Liver (tissue), 9 donors: ENCODE measurements around the gene PCBP2. TPM values are rescaled to one million over a fixed set of nuclear protein-coding genes. Genes with fewer than 3 reads are reported as not detected.

ENCODE experiments used
- DNase-seq: peaks from one replicate; pipeline ENCODE4 v3.0.0-alpha.2; 2017; ENCODE audit warnings: low spot score
- H3K27ac ChIP-seq, 2 donors: one replicate each; pipeline ENCODE4 v1.7.0; 2013; ENCODE audit warnings: inconsistent platforms in 2 of 2, low read length in 2 of 2, control low read depth in 1 of 2, low read depth in 1 of 2, mild to moderate bottlenecking in 1 of 2
- H3K27me3 ChIP-seq, 4 donors: one replicate each; pipeline versions ENCODE4 v1.6.1 to v1.7.0; 2013; ENCODE audit warnings: low read length in 3 of 4, inconsistent platforms in 1 of 4, mild to moderate bottlenecking in 1 of 4, moderate library complexity in 1 of 4; ENCODE audit not compliant: control insufficient read depth in 4 of 4, insufficient read depth in 4 of 4
- H3K36me3 ChIP-seq, 4 donors: one replicate each; pipeline versions ENCODE4 v1.6.1 to v1.7.0; 2013; ENCODE audit warnings: low read length in 3 of 4, mild to moderate bottlenecking in 3 of 4, low read depth in 1 of 4, moderate library complexity in 1 of 4; ENCODE audit not compliant: control insufficient read depth in 4 of 4, insufficient read depth in 3 of 4
- H3K4me1 ChIP-seq, 4 donors: one replicate each; pipeline versions ENCODE4 v1.6.1 to v1.7.0; 2013; ENCODE audit warnings: low read length in 3 of 4, mild to moderate bottlenecking in 3 of 4, moderate library complexity in 1 of 4; ENCODE audit not compliant: control insufficient read depth in 4 of 4, insufficient read depth in 4 of 4
- H3K4me3 ChIP-seq, 3 donors: one replicate each; pipeline versions ENCODE4 v1.6.1 to v1.7.0; 2013; ENCODE audit warnings: low read length in 3 of 3, control low read depth in 1 of 3, low read depth in 1 of 3, mild to moderate bottlenecking in 1 of 3
- H3K9ac ChIP-seq, 2 donors: one replicate each; pipeline ENCODE4 v1.7.0; 2013; ENCODE audit warnings: low read length in 2 of 2, mild to moderate bottlenecking in 2 of 2, moderate library complexity in 2 of 2, control low read depth in 1 of 2, low read depth in 1 of 2
- H3K9me3 ChIP-seq, 4 donors: one replicate each; pipeline versions ENCODE4 v1.6.1 to v1.7.0; 2013; ENCODE audit warnings: low read length in 3 of 4; ENCODE audit not compliant: control insufficient read depth in 4 of 4
- ATF3 ChIP-seq: IDR thresholded peaks from 2 replicates; pipeline ENCODE4 v1.6.1; 2016; ENCODE audit warnings: antibody characterized with exemption
- CTCF ChIP-seq: fragments of 150-350 bp; IDR thresholded peaks from 2 replicates; pipeline ENCODE4 v1.5.1; 2017; ENCODE audit warnings: improper control_type of control experiment, low read depth, low read length; ENCODE audit not compliant: missing input control
- EGR1 ChIP-seq, 2 donors: IDR thresholded peaks; 2 replicates each; pipeline ENCODE4 v1.6.1; 2016 to 2018; ENCODE audit warnings: antibody characterized with exemption in 2 of 2, low read depth in 2 of 2
- FOXA1 ChIP-seq: IDR thresholded peaks from 2 replicates; pipeline ENCODE4 v1.6.1; 2016; ENCODE audit warnings: antibody characterized with exemption
- FOXA2 ChIP-seq: IDR thresholded peaks from 2 replicates; pipeline ENCODE4 v1.6.1; 2016; ENCODE audit warnings: antibody characterized with exemption
- GABPA ChIP-seq, 2 donors: IDR thresholded peaks in 1 of 2; conservative IDR thresholded peaks in 1 of 2; 2 replicates each; pipeline ENCODE4 v1.6.1; 2016; ENCODE audit warnings: antibody characterized with exemption in 2 of 2, mild to moderate bottlenecking in 1 of 2, moderate library complexity in 1 of 2
- HNF4A ChIP-seq, 2 donors: conservative IDR thresholded peaks; 2 replicates each; pipeline ENCODE4 v1.6.1; 2016; ENCODE audit warnings: antibody characterized with exemption in 2 of 2, mild to moderate bottlenecking in 2 of 2
- HNF4G ChIP-seq: IDR thresholded peaks from 2 replicates; pipeline ENCODE4 v1.6.1; 2016; ENCODE audit warnings: antibody characterized with exemption
- JUND ChIP-seq, 2 donors: IDR thresholded peaks; 2 replicates each; pipeline ENCODE4 v1.6.1; 2016; ENCODE audit warnings: antibody characterized with exemption in 2 of 2
- MAX ChIP-seq: IDR thresholded peaks from 2 replicates; pipeline ENCODE4 v1.6.1; 2016; ENCODE audit warnings: antibody characterized with exemption
- NR2F2 ChIP-seq: IDR thresholded peaks from 2 replicates; pipeline ENCODE4 v1.6.1; 2016; ENCODE audit warnings: antibody characterized with exemption
- RAD21 ChIP-seq, 2 donors: IDR thresholded peaks; 2 replicates each; pipeline ENCODE4 v1.6.1; 2016; ENCODE audit warnings: antibody characterized with exemption in 2 of 2, mild to moderate bottlenecking in 2 of 2
- REST ChIP-seq: IDR thresholded peaks from 2 replicates; pipeline ENCODE4 v1.6.1; 2016; ENCODE audit warnings: antibody characterized with exemption, mild to moderate bottlenecking
- RXRA ChIP-seq, 2 donors: IDR thresholded peaks; 2 replicates each; pipeline ENCODE4 v1.6.1; 2017 to 2018; ENCODE audit warnings: antibody characterized with exemption in 2 of 2, mild to moderate bottlenecking in 1 of 2
- SP1 ChIP-seq: IDR thresholded peaks from 2 replicates; pipeline ENCODE4 v1.6.1; 2018; ENCODE audit warnings: antibody characterized with exemption, mild to moderate bottlenecking
- TAF1 ChIP-seq: conservative IDR thresholded peaks from 2 replicates; pipeline ENCODE4 v1.6.1; 2016; ENCODE audit warnings: antibody characterized with exemption, mild to moderate bottlenecking
- YY1 ChIP-seq: IDR thresholded peaks from 2 replicates; pipeline ENCODE4 v1.6.1; 2016; ENCODE audit warnings: antibody characterized with exemption, mild to moderate bottlenecking
- ZBTB33 ChIP-seq: IDR thresholded peaks from 2 replicates; pipeline ENCODE4 v1.6.1; 2016; ENCODE audit warnings: antibody characterized with exemption
- WGBS: extraction: QIAGEN DNeasy Blood & Tissue Kit; methylation state at CpG from one replicate; pipeline ENCODE4 v1.1.7; 2013; 5-methylcytosine and 5-hydroxymethylcytosine counted together
- polyA plus RNA-seq, 2 donors: library from polyadenylated mRNA; stranded (reverse) in 1 of 2; unstranded in 1 of 2; fragments of 200-250 nt in 1 of 2; fragments of >200 nt in 1 of 2; fragmentation: Nextera tagmentation in 1 of 2; extraction: Ambion mirVana in 1 of 2; gene quantifications; one replicate each; pipeline versions ENCODE4 v1.2.1 to v1.2.3, GENCODE V29; 2013 to 2015
- total RNA-seq, 2 donors: library from RNA; depleted of rRNA; stranded (reverse); fragments of >200 nt; gene quantifications; one replicate each; pipeline ENCODE4 v1.2.3, GENCODE V29; 2014
- donor health status: healthy.
- donor health status: healthy.
- donor health status: healthy.
- donor health status: healthy.
- donor health status: healthy.

PCBP2 gene
- total and polyA plus RNA-seq, 4 donors = 130 to 377 (median 223) TPM

- Histone ChIP-seq H3K27me3 (no peaks in the 10 kb centered on the region), H3K36me3 (peaks cover 0 to 2% (median under 1%) of the 10 kb centered on the region in 4 donors), H3K9ac (peak overlapping the region; percentile 92 to 100), H3K9me3 (no peaks in the 10 kb centered on the region), H3K4me3 (peak overlapping the region; percentile 46 to 91 (median 80)), H3K27ac (peak overlapping the region; percentile 98 to 99), H3K4me1 (peaks cover 5 to 37% (median 21%) of the 10 kb centered on the region in 4 donors)
- no peak for DNase-seq
- TF ChIP-seq FOXA2 (no peak), NR2F2 (peak; percentile 40), MAX (no peak), REST (peak; percentile 70), CTCF (no peak), SP1 (no peak), JUND (IDR thresholded peaks at IDR 0.05) (no peak), YY1 (no peak), EGR1 (IDR thresholded peaks at IDR 0.05; ENCODE audit: low read depth in 2 of 2) (no peak), TAF1 (peak; percentile 76), FOXA1 (no peak), HNF4A (conservative IDR thresholded peaks at IDR 0.05) (no peak), RXRA (IDR thresholded peaks at IDR 0.05) (peak; percentile 6 to 21), ATF3 (no peak), ZBTB33 (no peak), HNF4G (no peak), GABPA (IDR thresholded peaks at IDR 0.05 in 1 of 2, conservative IDR thresholded peaks at IDR 0.05 in 1 of 2) (no peak), RAD21 (IDR thresholded peaks at IDR 0.05) (no peak)
- WGBS = under 1% methylated on average over 17 of the region's 17 CpGs
These were observed 48.4 kb downstream of the PCBP2 start for GRCh38 chr12:53500142-53500775.
